PC-3 (cell line): ENCODE results near the gene KDSR.

Experiments used
- CTCF ChIP-seq: fragments of 300-600 bp; sonication (generic); conservative IDR thresholded peaks from 2 replicates; pipeline ENCODE4 v1.5.1; 2017; ENCODE audit warnings: antibody characterized with exemption, low read depth, mild to moderate bottlenecking, low read length
- EZH2 ChIP-seq: fragments of 300-600 bp; sonication (generic); IDR thresholded peaks from one replicate; pipeline ENCODE4 v1.6.1; 2017; ENCODE audit warnings: antibody characterized with exemption, mild to moderate bottlenecking, low read length; ENCODE audit not compliant: unreplicated experiment
- EZH2phosphoT487 ChIP-seq: fragments of 300-600 bp; sonication (generic); IDR thresholded peaks from 2 replicates; pipeline ENCODE4 v1.6.1; 2018; ENCODE audit warnings: mild to moderate bottlenecking, antibody characterized with exemption, low read length, borderline replicate concordance

GRCh38 chr18:63412953-63413352 lies 45.9 kb upstream of the KDSR start:
- TF ChIP-seq EZH2 (no peak), EZH2phosphoT487 (no peak), CTCF (no peak)
